Progenitor cell of endocrine pancreas (in vitro differentiated cells): ENCODE measurements around the gene GABRA6. TPM values are rescaled to one million over a fixed set of nuclear protein-coding genes. Genes with fewer than 3 reads are reported as not detected.

Source experiments
- DNase-seq: peaks from one replicate; pipeline ENCODE4 v3.0.0; 2021; ENCODE audit warnings: low spot score; ENCODE audit not compliant: unreplicated experiment
- H3K27ac Mint-ChIP-seq: 2 replicates; pipeline ENCODE4 v1.8.0; 2021; ENCODE audit warnings: mild to moderate bottlenecking, moderate library complexity, mixed read lengths
- H3K27me3 Mint-ChIP-seq: 2 replicates; pipeline ENCODE4 v1.8.0; 2021; ENCODE audit warnings: mixed read lengths
- H3K36me3 Mint-ChIP-seq: 2 replicates; pipeline ENCODE4 v1.8.0; 2022; ENCODE audit warnings: mixed read lengths; ENCODE audit not compliant: insufficient read depth
- H3K4me1 Mint-ChIP-seq: 2 replicates; pipeline ENCODE4 v1.8.0; 2021; ENCODE audit warnings: low read depth, mixed read lengths
- H3K4me3 Mint-ChIP-seq: 2 replicates; pipeline ENCODE4 v1.8.0; 2021; ENCODE audit warnings: low read depth, mild to moderate bottlenecking, moderate library complexity, mixed read lengths
- H3K9me3 Mint-ChIP-seq: 2 replicates; pipeline ENCODE4 v1.8.0; 2021; ENCODE audit warnings: low read depth, mixed read lengths
- total RNA-seq: library from RNA; stranded (reverse); gene quantifications from 2 replicates; pipeline ENCODE4 v1.2.1, GENCODE V29; 2021
- TF ChIP-seq, protein P1 (sequence below): fragments of 200-600 bp; sonication (generic); IDR thresholded peaks from one replicate; pipeline ENCODE4 v1.5.0; 2021; ENCODE audit warnings: antibody characterized with exemption, mild to moderate bottlenecking; ENCODE audit not compliant: unreplicated experiment

GABRA6 gene
- total RNA-seq, 1 donor from 2014 or later = not detected

- TF ChIP-seq, protein P1, sequence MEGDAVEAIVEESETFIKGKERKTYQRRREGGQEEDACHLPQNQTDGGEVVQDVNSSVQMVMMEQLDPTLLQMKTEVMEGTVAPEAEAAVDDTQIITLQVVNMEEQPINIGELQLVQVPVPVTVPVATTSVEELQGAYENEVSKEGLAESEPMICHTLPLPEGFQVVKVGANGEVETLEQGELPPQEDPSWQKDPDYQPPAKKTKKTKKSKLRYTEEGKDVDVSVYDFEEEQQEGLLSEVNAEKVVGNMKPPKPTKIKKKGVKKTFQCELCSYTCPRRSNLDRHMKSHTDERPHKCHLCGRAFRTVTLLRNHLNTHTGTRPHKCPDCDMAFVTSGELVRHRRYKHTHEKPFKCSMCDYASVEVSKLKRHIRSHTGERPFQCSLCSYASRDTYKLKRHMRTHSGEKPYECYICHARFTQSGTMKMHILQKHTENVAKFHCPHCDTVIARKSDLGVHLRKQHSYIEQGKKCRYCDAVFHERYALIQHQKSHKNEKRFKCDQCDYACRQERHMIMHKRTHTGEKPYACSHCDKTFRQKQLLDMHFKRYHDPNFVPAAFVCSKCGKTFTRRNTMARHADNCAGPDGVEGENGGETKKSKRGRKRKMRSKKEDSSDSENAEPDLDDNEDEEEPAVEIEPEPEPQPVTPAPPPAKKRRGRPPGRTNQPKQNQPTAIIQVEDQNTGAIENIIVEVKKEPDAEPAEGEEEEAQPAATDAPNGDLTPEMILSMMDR = no peak
- H3K27me3 Mint-ChIP-seq = no peaks in the 10 kb centered on the region
- no peaks in the 10 kb centered on the region for H3K36me3 Mint-ChIP-seq
- no peak for DNase-seq
- H3K4me3 Mint-ChIP-seq = no peak overlapping the region
- H3K4me1 Mint-ChIP-seq = no peaks in the 10 kb centered on the region
- H3K9me3 Mint-ChIP-seq = no peaks in the 10 kb centered on the region
- no peak overlapping the region for H3K27ac Mint-ChIP-seq
These were observed 58.8 kb downstream of the GABRA6 start for GRCh38 chr5:161744276-161744675.

- no peak overlapping the region for H3K4me3 Mint-ChIP-seq
- H3K27me3 Mint-ChIP-seq = no peaks in the 10 kb centered on the region
- no peaks in the 10 kb centered on the region for H3K9me3 Mint-ChIP-seq
- no peaks in the 10 kb centered on the region for H3K36me3 Mint-ChIP-seq
- H3K4me1 Mint-ChIP-seq = no peaks in the 10 kb centered on the region
- DNase-seq = no peak
- TF ChIP-seq, protein P1 = no peak
- H3K27ac Mint-ChIP-seq = no peak overlapping the region
These were observed 59.9 kb downstream of the GABRA6 start for GRCh38 chr5:161745392-161745791.

- Mint-ChIP-seq H3K36me3 (no peaks in the 10 kb centered on the region), H3K4me3 (no peak overlapping the region), H3K4me1 (no peaks in the 10 kb centered on the region), H3K27ac (no peak overlapping the region), H3K27me3 (no peaks in the 10 kb centered on the region), H3K9me3 (peaks cover 5% of the 10 kb centered on the region)
- TF ChIP-seq, protein P1 = no peak
- no peak for DNase-seq
These were observed 65.7 kb downstream of the GABRA6 start for GRCh38 chr5:161751265-161751664.

Other genes starting within 250 kb of the GABRA6 start
- 3.5 and 3.8 TPM in 2 replicates for gene GABRB2, start 139.0 kb upstream of the GABRA6 start, total RNA-seq
- 0.19 TPM in 1 of 2 replicates, not detected in the other for gene GABRA1, start 162.4 kb downstream of the GABRA6 start, total RNA-seq